Activated B cell treated with CpG ODN at 0.5 μM for 24 hours (primary cell): ENCODE results near the gene SLC2A10. TPM values are rescaled to one million over a fixed set of nuclear protein-coding genes. Genes with fewer than 3 reads are reported as not detected.

Experiments used
- ATAC-seq: fragments of 200-7000 bp; cut with Tn5 transposase; one replicate; pipeline ENCODE4 v1.10.0; 2021; ENCODE audit warnings: low read depth, mild to moderate bottlenecking, moderate library complexity
- CTCF ChIA-PET: fragments of 350-600 bp; sonication (Branson Sonifier 250); formaldehyde crosslinking; loops from one replicate; lab custom pipeline; 2021; ENCODE audit warnings: antibody characterized with exemption; lab: Charles Lee
- POLR2A ChIA-PET: fragments of 350-600 bp; sonication (Branson Sonifier 250); formaldehyde crosslinking; loops from one replicate; lab custom pipeline; 2021; ENCODE audit warnings: antibody characterized with exemption; lab: Charles Lee
- DNase-seq: peaks from one replicate; pipeline ENCODE4 v3.0.0; 2022
- H3K27ac Mint-ChIP-seq: one replicate; pipeline ENCODE4 v1.8.0; 2020; ENCODE audit warnings: mixed read lengths
- H3K27me3 Mint-ChIP-seq: one replicate; pipeline ENCODE4 v1.8.0; 2021; ENCODE audit warnings: mixed read lengths
- H3K36me3 Mint-ChIP-seq: one replicate; pipeline ENCODE4 v1.8.0; 2021; ENCODE audit warnings: low read depth, mixed read lengths
- H3K4me1 Mint-ChIP-seq: one replicate; pipeline ENCODE4 v1.8.0; 2021; ENCODE audit warnings: mixed read lengths
- H3K4me3 Mint-ChIP-seq: one replicate; pipeline ENCODE4 v1.8.0; 2020; ENCODE audit warnings: mild to moderate bottlenecking, mixed read lengths
- H3K9me3 Mint-ChIP-seq: one replicate; pipeline ENCODE4 v1.8.0; 2020; ENCODE audit warnings: mixed read lengths
- intact Hi-C: fragments of 100-400 bp; cut with micrococcal nuclease; formaldehyde crosslinking; loops from one replicate; pipeline ENCODE4 v1.15.1; 2024
- total RNA-seq: library from RNA; stranded (reverse); gene quantifications from 2 replicates; pipeline ENCODE4 v1.2.3, GENCODE V29; 2022
- TF ChIP-seq, protein P1 (sequence below): fragments of 200-600 bp; IDR thresholded peaks from one replicate; pipeline ENCODE4 v1.8.0; 2022; ENCODE audit warnings: antibody characterized with exemption, mild to moderate bottlenecking

SLC2A10 gene
- total RNA-seq, 1 donor from 2014 or later, result not detected

DNA sequence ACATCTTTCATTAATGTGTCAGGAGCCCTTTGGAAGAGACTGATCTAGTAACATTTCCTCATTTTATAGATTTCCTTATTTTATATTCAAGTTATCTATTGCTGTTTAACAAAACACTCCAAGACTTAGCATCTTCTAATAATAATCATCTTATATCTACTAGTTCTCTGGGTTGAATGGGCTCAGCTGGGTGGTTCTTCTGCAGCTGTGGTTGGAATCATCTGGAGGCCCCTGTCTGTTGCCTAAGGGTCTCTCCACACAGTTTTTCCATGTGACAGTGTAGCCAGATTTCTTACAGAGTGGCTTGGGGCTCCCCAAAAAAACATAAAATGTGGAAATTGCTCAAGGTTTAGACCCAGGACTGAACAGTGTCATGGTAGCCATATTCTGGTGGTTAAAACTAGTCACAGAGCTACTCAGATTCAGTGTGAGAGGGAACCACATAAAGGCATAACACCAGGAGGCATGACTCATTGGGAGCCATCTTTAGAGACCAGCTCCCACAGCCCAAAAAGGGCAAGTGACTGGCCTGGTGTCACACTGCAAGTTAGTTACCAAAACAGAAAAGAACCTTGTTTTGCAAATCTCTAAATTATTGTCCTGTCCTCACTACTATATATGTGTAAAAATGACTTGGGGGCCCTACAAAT is 11.5 kb downstream of the SLC2A10 start:
- intact Hi-C loops, result no loop called here
- Mint-ChIP-seq H3K4me3 (no peak overlapping the region), H3K27ac (no peak overlapping the region), H3K9me3 (peaks cover 6% of the 10 kb centered on the region), H3K4me1 (no peaks in the 10 kb centered on the region), H3K27me3 (peaks cover 3% of the 10 kb centered on the region), H3K36me3 (no peaks in the 10 kb centered on the region)
- CTCF ChIA-PET, result no interaction called here
- no peak for ATAC-seq
- TF ChIP-seq, protein P1, sequence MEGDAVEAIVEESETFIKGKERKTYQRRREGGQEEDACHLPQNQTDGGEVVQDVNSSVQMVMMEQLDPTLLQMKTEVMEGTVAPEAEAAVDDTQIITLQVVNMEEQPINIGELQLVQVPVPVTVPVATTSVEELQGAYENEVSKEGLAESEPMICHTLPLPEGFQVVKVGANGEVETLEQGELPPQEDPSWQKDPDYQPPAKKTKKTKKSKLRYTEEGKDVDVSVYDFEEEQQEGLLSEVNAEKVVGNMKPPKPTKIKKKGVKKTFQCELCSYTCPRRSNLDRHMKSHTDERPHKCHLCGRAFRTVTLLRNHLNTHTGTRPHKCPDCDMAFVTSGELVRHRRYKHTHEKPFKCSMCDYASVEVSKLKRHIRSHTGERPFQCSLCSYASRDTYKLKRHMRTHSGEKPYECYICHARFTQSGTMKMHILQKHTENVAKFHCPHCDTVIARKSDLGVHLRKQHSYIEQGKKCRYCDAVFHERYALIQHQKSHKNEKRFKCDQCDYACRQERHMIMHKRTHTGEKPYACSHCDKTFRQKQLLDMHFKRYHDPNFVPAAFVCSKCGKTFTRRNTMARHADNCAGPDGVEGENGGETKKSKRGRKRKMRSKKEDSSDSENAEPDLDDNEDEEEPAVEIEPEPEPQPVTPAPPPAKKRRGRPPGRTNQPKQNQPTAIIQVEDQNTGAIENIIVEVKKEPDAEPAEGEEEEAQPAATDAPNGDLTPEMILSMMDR, result no peak
- POLR2A ChIA-PET, result no interaction called here
- no peak for DNase-seq

GRCh38 chr20:46721476-46721875 is 12.0 kb downstream of the SLC2A10 start:
- intact Hi-C loops, result no loop called here
- H3K4me1 Mint-ChIP-seq, result no peaks in the 10 kb centered on the region
- H3K27me3 Mint-ChIP-seq, result peaks cover 3% of the 10 kb centered on the region
- DNase-seq (no peak), ATAC-seq (no peak)
- TF ChIP-seq, protein P1, result no peak
- H3K36me3 Mint-ChIP-seq, result no peaks in the 10 kb centered on the region
- no peak overlapping the region for H3K4me3 Mint-ChIP-seq
- no peak overlapping the region for H3K27ac Mint-ChIP-seq
- CTCF ChIA-PET, result no interaction called here
- POLR2A ChIA-PET, result no interaction called here
- H3K9me3 Mint-ChIP-seq, result peaks cover 6% of the 10 kb centered on the region

GRCh38 chr20:46722450-46722849 is 13.0 kb downstream of the SLC2A10 start:
- intact Hi-C loops, result no loop called here
- Mint-ChIP-seq H3K27me3 (peaks cover 3% of the 10 kb centered on the region), H3K9me3 (peaks cover 6% of the 10 kb centered on the region), H3K4me1 (no peaks in the 10 kb centered on the region), H3K4me3 (no peak overlapping the region), H3K27ac (no peak overlapping the region), H3K36me3 (no peaks in the 10 kb centered on the region)
- DNase-seq (no peak), ATAC-seq (no peak)
- TF ChIP-seq, protein P1, result no peak
- POLR2A ChIA-PET, result no interaction called here
- CTCF ChIA-PET, result no interaction called here

GRCh38 chr20:46723039-46723438 is 13.6 kb downstream of the SLC2A10 start:
- H3K27ac Mint-ChIP-seq, result no peak overlapping the region
- CTCF ChIA-PET, result no interaction called here
- POLR2A ChIA-PET, result no interaction called here
- no peak for ATAC-seq
- no peak for DNase-seq
- H3K36me3 Mint-ChIP-seq, result no peaks in the 10 kb centered on the region
- no peaks in the 10 kb centered on the region for H3K4me1 Mint-ChIP-seq
- TF ChIP-seq, protein P1, result no peak
- intact Hi-C loops, result no loop called here
- peaks cover 3% of the 10 kb centered on the region for H3K27me3 Mint-ChIP-seq
- H3K9me3 Mint-ChIP-seq, result peaks cover 6% of the 10 kb centered on the region
- H3K4me3 Mint-ChIP-seq, result no peak overlapping the region

- ChIA-PET CTCF (no interaction called here), POLR2A (no interaction called here)
- no peaks in the 10 kb centered on the region for H3K4me1 Mint-ChIP-seq
Observed at GRCh38 chr20:46724343-46724959, 15.0 kb downstream of the SLC2A10 start.

More at GRCh38 chr20:46724343-46724959, 15.0 kb downstream of the SLC2A10 start:
- intact Hi-C loops, result no loop called here
- H3K4me3 Mint-ChIP-seq, result no peak overlapping the region
- TF ChIP-seq, protein P1, result no peak
- no peaks in the 10 kb centered on the region for H3K36me3 Mint-ChIP-seq
- peaks cover 7% of the 10 kb centered on the region for H3K27me3 Mint-ChIP-seq
- no peak for DNase-seq
- peaks cover 6% of the 10 kb centered on the region for H3K9me3 Mint-ChIP-seq
- H3K27ac Mint-ChIP-seq, result no peak overlapping the region
- no peak for ATAC-seq
